GM23338 (cell line): ENCODE data around the gene RCCD1. TPM values are rescaled to one million over a fixed set of nuclear protein-coding genes. Genes with fewer than 3 reads are reported as not detected.

Experiments used
- ATAC-seq: fragments of 200-7000 bp; cut with Tn5 transposase; 3 replicates; pipeline ENCODE4 v1.9.1; 2020
- DNase-seq: peaks from one replicate; pipeline ENCODE4 v3.0.0-alpha.2; 2015; ENCODE audit warnings: low spot score
- H2AFZ ChIP-seq: fragments of 200-600 bp; sonication (generic); 2 replicates; pipeline ENCODE4 v1.8.0; 2016; ENCODE audit warnings: antibody characterized with exemption, mild to moderate bottlenecking, moderate library complexity
- H3F3A ChIP-seq: fragments of 200-600 bp; sonication (generic); replicated peaks from 2 replicates; pipeline ENCODE4 v1.8.0; 2017; ENCODE audit warnings: antibody characterized with exemption, mixed run types, low read depth
- H3K27ac ChIP-seq: fragments of 200-600 bp; sonication (generic); 2 replicates; pipeline ENCODE4 v1.6.1; 2016; ENCODE audit warnings: low read depth
- H3K27me3 ChIP-seq: fragments of 200-600 bp; sonication (generic); 2 replicates; pipeline ENCODE4 v1.8.0; 2016; ENCODE audit warnings: mild to moderate bottlenecking, mixed run types, moderate library complexity; ENCODE audit not compliant: insufficient read depth
- H3K36me3 ChIP-seq: fragments of 200-600 bp; sonication (generic); 2 replicates; pipeline ENCODE4 v1.8.0; 2016; ENCODE audit warnings: mild to moderate bottlenecking; ENCODE audit not compliant: insufficient read depth
- H3K4me1 ChIP-seq: fragments of 200-600 bp; sonication (generic); 2 replicates; pipeline ENCODE4 v1.8.0; 2016; ENCODE audit warnings: mild to moderate bottlenecking, moderate library complexity; ENCODE audit not compliant: insufficient read depth
- H3K4me2 ChIP-seq: fragments of 200-600 bp; sonication (generic); 2 replicates; pipeline ENCODE4 v1.7.1; 2017; ENCODE audit warnings: mixed run types
- H3K4me3 ChIP-seq: fragments of 200-600 bp; sonication (generic); 2 replicates; pipeline ENCODE4 v1.6.1; 2016; ENCODE audit warnings: mixed run types
- H3K79me2 ChIP-seq: fragments of 200-600 bp; sonication (generic); replicated peaks from 2 replicates; pipeline ENCODE4 v1.8.0; 2017; ENCODE audit warnings: mild to moderate bottlenecking; ENCODE audit not compliant: insufficient read depth
- H3K9me2 ChIP-seq: fragments of 200-600 bp; sonication (generic); 2 replicates; pipeline ENCODE4 v1.8.0; 2017; ENCODE audit not compliant: insufficient read depth
- H4K20me1 ChIP-seq: fragments of 200-600 bp; sonication (generic); replicated peaks from 2 replicates; pipeline ENCODE4 v1.8.0; 2017; ENCODE audit warnings: mild to moderate bottlenecking; ENCODE audit not compliant: insufficient read depth
- H3K27ac Mint-ChIP-seq: 2 replicates; pipeline ENCODE4 v1.8.0; 2020; ENCODE audit warnings: inconsistent platforms, mild to moderate bottlenecking, moderate library complexity, mixed read lengths
- H3K27me3 Mint-ChIP-seq: 3 replicates; pipeline ENCODE4 v1.8.0; 2022; ENCODE audit warnings: low read depth, mild to moderate bottlenecking, moderate library complexity, mixed read lengths, inconsistent platforms; ENCODE audit not compliant: insufficient read depth, poor library complexity
- H3K36me3 Mint-ChIP-seq: 3 replicates; pipeline ENCODE4 v1.8.0; 2021; ENCODE audit warnings: low read depth, mild to moderate bottlenecking, inconsistent platforms, moderate library complexity, mixed read lengths
- H3K4me1 Mint-ChIP-seq: 3 replicates; pipeline ENCODE4 v1.8.0; 2020; ENCODE audit warnings: mild to moderate bottlenecking, inconsistent platforms, mixed read lengths
- H3K4me3 Mint-ChIP-seq: 3 replicates; pipeline ENCODE4 v1.8.0; 2021; ENCODE audit warnings: moderate library complexity, mild to moderate bottlenecking, inconsistent platforms, mixed read lengths
- H3K9me3 Mint-ChIP-seq: 3 replicates; pipeline ENCODE4 v1.8.0; 2020; ENCODE audit warnings: moderate library complexity, mild to moderate bottlenecking, inconsistent platforms, mixed read lengths
- CREB1 ChIP-seq: fragments of 250-450 bp; sonication (Bioruptor Pico); IDR thresholded peaks from 2 replicates; pipeline ENCODE4 v1.5.0; 2020; ENCODE audit warnings: low read depth, mild to moderate bottlenecking, moderate library complexity
- ETS1 ChIP-seq: IDR thresholded peaks from 2 replicates; pipeline ENCODE4 v1.6.1; 2016; ENCODE audit warnings: antibody characterized with exemption
- EZH2phosphoT487 ChIP-seq: fragments of 200-600 bp; sonication (generic); IDR thresholded peaks from one replicate; pipeline ENCODE4 v1.8.1; 2018; ENCODE audit warnings: antibody characterized with exemption; ENCODE audit not compliant: unreplicated experiment
- JUNB ChIP-seq: IDR thresholded peaks from one replicate; pipeline ENCODE4 v1.6.1; 2016; ENCODE audit warnings: antibody characterized with exemption; ENCODE audit not compliant: unreplicated experiment
- POLR2AphosphoS5 ChIP-seq: IDR thresholded peaks from 2 replicates; pipeline ENCODE4 v1.6.1; 2016; ENCODE audit warnings: antibody characterized with exemption, low read depth
- STAT1 ChIP-seq: IDR thresholded peaks from one replicate; pipeline ENCODE4 v1.6.1; 2016; ENCODE audit warnings: antibody characterized with exemption; ENCODE audit not compliant: unreplicated experiment
- ZNF331 ChIP-seq: fragments of 250-450 bp; sonication (Bioruptor Pico); IDR thresholded peaks from 2 replicates; pipeline ENCODE4 v1.5.0; 2020; ENCODE audit warnings: low read depth, mild to moderate bottlenecking, moderate library complexity
- ZNF462 ChIP-seq: fragments of 250-450 bp; sonication (Bioruptor Pico); IDR thresholded peaks from 2 replicates; pipeline ENCODE4 v1.5.0; 2020; ENCODE audit warnings: mild to moderate bottlenecking, moderate library complexity
- polyA plus RNA-seq: library from polyadenylated mRNA; unstranded; fragments of >200 nt; fragmentation: Nextera tagmentation; extraction: Ambion mirVana; gene quantifications from 2 replicates; pipeline ENCODE4 v1.2.1, GENCODE V29; 2016
- total RNA-seq: library from RNA; depleted of rRNA; stranded (reverse); fragments of >200 nt; shearing (Covaris generic); gene quantifications from 2 replicates; pipeline ENCODE4 v1.2.3, GENCODE V29; 2014
- TF ChIP-seq, protein P1 (sequence below), 2 experiments: fragments of 200-600 bp in 1 of 2; sonication (generic) in 1 of 2; conservative IDR thresholded peaks; 2 replicates each; pipeline versions ENCODE4 v1.5.1 to v1.6.1; 2016 to 2017; ENCODE audit warnings: antibody characterized with exemption in 2 of 2, low read depth in 2 of 2, mild to moderate bottlenecking in 2 of 2, moderate library complexity in 1 of 2

Gene RCCD1
- total and polyA plus RNA-seq, 2 experiments from 2014 or later, result 10.8 to 17.1 TPM

GRCh38 chr15:90968434-90968833 lies 13.8 kb downstream of the RCCD1 start (continued):
- no peak for TF ChIP-seq ZNF462 (CRISPR knock-in tag)
- TF ChIP-seq, protein P1, sequence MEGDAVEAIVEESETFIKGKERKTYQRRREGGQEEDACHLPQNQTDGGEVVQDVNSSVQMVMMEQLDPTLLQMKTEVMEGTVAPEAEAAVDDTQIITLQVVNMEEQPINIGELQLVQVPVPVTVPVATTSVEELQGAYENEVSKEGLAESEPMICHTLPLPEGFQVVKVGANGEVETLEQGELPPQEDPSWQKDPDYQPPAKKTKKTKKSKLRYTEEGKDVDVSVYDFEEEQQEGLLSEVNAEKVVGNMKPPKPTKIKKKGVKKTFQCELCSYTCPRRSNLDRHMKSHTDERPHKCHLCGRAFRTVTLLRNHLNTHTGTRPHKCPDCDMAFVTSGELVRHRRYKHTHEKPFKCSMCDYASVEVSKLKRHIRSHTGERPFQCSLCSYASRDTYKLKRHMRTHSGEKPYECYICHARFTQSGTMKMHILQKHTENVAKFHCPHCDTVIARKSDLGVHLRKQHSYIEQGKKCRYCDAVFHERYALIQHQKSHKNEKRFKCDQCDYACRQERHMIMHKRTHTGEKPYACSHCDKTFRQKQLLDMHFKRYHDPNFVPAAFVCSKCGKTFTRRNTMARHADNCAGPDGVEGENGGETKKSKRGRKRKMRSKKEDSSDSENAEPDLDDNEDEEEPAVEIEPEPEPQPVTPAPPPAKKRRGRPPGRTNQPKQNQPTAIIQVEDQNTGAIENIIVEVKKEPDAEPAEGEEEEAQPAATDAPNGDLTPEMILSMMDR (conservative IDR thresholded peaks at IDR 0.05; ENCODE audit: low read depth in 2 of 2), result no peak
- TF ChIP-seq POLR2AphosphoS5, result no peak

DNA sequence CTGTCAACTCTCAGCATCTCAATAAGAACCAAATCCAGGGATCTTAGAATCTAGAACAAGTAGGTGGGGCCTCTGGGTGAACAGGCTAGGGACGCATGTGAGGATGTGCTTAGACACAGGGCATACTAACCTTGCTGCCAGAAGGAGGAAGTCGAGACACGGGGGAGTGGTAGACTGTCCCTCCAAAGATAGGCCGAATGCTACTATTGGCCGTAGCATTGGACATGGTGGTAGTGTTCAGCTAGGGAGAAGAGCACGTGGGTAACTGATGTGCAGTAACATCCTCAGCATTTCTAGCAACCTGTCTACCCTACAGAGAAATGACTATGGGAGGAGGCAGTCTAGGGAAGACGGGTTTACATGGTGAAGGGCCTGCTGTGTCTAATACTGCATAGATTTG lies 15.6 kb downstream of the RCCD1 start:
- Histone ChIP-seq H3K27ac (no peak overlapping the region), H3K4me2 (no peak overlapping the region), H3F3A (peaks cover 6% of the 10 kb centered on the region; the same call in 1 of the 2 replicates), H3K27me3 (no peaks in the 10 kb centered on the region), H3K79me2 (no peaks in the 10 kb centered on the region; the same call in 1 of the 2 replicates), H3K9me2 (no peaks in the 10 kb centered on the region), H2AFZ (no peak overlapping the region), H3K36me3 (peaks cover 82% of the 10 kb centered on the region), H4K20me1 (peaks cover 14% of the 10 kb centered on the region), H3K4me3 (no peak overlapping the region), H3K4me1 (no peaks in the 10 kb centered on the region)
- no peaks in the 10 kb centered on the region for H3K4me1 Mint-ChIP-seq
- peaks cover 79% of the 10 kb centered on the region for H3K36me3 Mint-ChIP-seq
- no peaks in the 10 kb centered on the region for H3K9me3 Mint-ChIP-seq
- no peak for DNase-seq
- H3K27ac Mint-ChIP-seq, result no peak overlapping the region
- no peak for ATAC-seq
- no peak overlapping the region for H3K4me3 Mint-ChIP-seq
- peaks cover 3% of the 10 kb centered on the region for H3K27me3 Mint-ChIP-seq
- no peak for TF ChIP-seq ETS1
- no peak for TF ChIP-seq CREB1 (CRISPR knock-in tag)
- TF ChIP-seq STAT1, result no peak
- no peak for TF ChIP-seq JUNB
- TF ChIP-seq EZH2phosphoT487, result no peak
- TF ChIP-seq ZNF331 (CRISPR knock-in tag), result no peak
